Measurements from ENCODE around the gene SLC39A10.

GRCh38 chr2:195727106-195727505, 70.1 kb downstream of the SLC39A10 start:
- no peak for TF ChIP-seq POLR2A (IDR thresholded peaks at IDR 0.05; ENCODE audit: low read length)
- TF ChIP-seq GATA1 (IDR thresholded peaks at IDR 0.05; ENCODE audit: low read depth, low read length) = no peak
